Liver (tissue), 3 donors: ENCODE results near the gene MELK.

Experiments used
- EGR1 ChIP-seq, 2 donors: IDR thresholded peaks; 2 replicates each; pipeline ENCODE4 v1.6.1; 2016 to 2018; ENCODE audit warnings: antibody characterized with exemption in 2 of 2, low read depth in 2 of 2
- FOXA1 ChIP-seq: IDR thresholded peaks from 2 replicates; pipeline ENCODE4 v1.6.1; 2016; ENCODE audit warnings: antibody characterized with exemption
- MAX ChIP-seq: IDR thresholded peaks from 2 replicates; pipeline ENCODE4 v1.6.1; 2016; ENCODE audit warnings: antibody characterized with exemption
- RAD21 ChIP-seq, 2 donors: IDR thresholded peaks; 2 replicates each; pipeline ENCODE4 v1.6.1; 2016; ENCODE audit warnings: antibody characterized with exemption in 2 of 2, mild to moderate bottlenecking in 2 of 2
- REST ChIP-seq: IDR thresholded peaks from 2 replicates; pipeline ENCODE4 v1.6.1; 2016; ENCODE audit warnings: antibody characterized with exemption, mild to moderate bottlenecking
- SP1 ChIP-seq: IDR thresholded peaks from 2 replicates; pipeline ENCODE4 v1.6.1; 2018; ENCODE audit warnings: antibody characterized with exemption, mild to moderate bottlenecking
- TAF1 ChIP-seq: conservative IDR thresholded peaks from 2 replicates; pipeline ENCODE4 v1.6.1; 2016; ENCODE audit warnings: antibody characterized with exemption, mild to moderate bottlenecking
- ZBTB33 ChIP-seq: IDR thresholded peaks from 2 replicates; pipeline ENCODE4 v1.6.1; 2016; ENCODE audit warnings: antibody characterized with exemption
- TF ChIP-seq, protein P1 (sequence below): fragments of 150-350 bp; IDR thresholded peaks from 2 replicates; pipeline ENCODE4 v1.5.1; 2017; ENCODE audit warnings: improper control_type of control experiment, low read depth, low read length; ENCODE audit not compliant: missing input control
- donor health status: healthy.
- donor health status: healthy.

DNA sequence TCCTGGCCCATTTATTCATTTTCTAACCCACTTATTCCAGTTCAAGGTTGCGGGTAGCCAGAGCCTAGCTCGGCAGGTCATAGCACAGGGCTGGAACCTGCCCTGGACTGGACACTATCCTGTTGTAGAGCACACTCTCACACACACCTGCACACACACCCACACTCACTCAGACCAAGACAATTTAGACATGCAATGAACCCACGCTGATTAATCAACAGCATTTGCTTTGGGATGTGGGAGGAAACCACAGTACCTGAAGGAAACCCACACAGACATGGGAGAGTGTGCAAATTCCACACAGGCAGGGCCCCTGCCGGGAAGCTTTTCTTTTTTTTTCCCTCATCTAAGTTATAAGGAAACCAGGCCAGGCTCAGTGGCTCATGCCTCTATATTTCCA, 34.8 kb upstream of the MELK start:
- TF ChIP-seq ZBTB33 (no peak), RAD21 (IDR thresholded peaks at IDR 0.05) (no peak), SP1 (no peak), FOXA1 (no peak), REST (no peak), EGR1 (IDR thresholded peaks at IDR 0.05; ENCODE audit: low read depth in 2 of 2) (no peak), MAX (no peak), TAF1 (no peak)
- TF ChIP-seq, protein P1, sequence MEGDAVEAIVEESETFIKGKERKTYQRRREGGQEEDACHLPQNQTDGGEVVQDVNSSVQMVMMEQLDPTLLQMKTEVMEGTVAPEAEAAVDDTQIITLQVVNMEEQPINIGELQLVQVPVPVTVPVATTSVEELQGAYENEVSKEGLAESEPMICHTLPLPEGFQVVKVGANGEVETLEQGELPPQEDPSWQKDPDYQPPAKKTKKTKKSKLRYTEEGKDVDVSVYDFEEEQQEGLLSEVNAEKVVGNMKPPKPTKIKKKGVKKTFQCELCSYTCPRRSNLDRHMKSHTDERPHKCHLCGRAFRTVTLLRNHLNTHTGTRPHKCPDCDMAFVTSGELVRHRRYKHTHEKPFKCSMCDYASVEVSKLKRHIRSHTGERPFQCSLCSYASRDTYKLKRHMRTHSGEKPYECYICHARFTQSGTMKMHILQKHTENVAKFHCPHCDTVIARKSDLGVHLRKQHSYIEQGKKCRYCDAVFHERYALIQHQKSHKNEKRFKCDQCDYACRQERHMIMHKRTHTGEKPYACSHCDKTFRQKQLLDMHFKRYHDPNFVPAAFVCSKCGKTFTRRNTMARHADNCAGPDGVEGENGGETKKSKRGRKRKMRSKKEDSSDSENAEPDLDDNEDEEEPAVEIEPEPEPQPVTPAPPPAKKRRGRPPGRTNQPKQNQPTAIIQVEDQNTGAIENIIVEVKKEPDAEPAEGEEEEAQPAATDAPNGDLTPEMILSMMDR = no peak
